Pons (tissue), 1 donor: Measurements from ENCODE around the gene C10orf95.
A peak's percentile ranks its signal among the peaks of the same experiment; 100 is the strongest.
"Not testable (repeated sequence)": the region's sequence is repeated elsewhere in the genome, so short reads cannot be mapped to it uniquely, and the experiment has no call there.

Experiments used
- DNase-seq: peaks from one replicate; pipeline ENCODE4 v3.0.0-alpha.2; 2016; ENCODE audit warnings: low spot score

Gene C10orf95

GRCh38 chr10:102451105-102451969 lies at the start of gene C10orf95:
Gene C10orf95 (minus strand): TSS chr10:102451543. CDS start chr10:102451093, 450 bp downstream.
- DNase-seq, result no peak

- not testable (repeated sequence) for DNase-seq
These were observed 49.3 kb upstream of the C10orf95 start for GRCh38 chr10:102500686-102501085.

- DNase-seq, result no peak
These were observed 48.0 kb upstream of the C10orf95 start for GRCh38 chr10:102499356-102499755.

GRCh38 chr10:102497545-102497944 lies 46.2 kb upstream of the C10orf95 start:
- no peak for DNase-seq

- no peak for DNase-seq
These were observed 42.4 kb upstream of the C10orf95 start for GRCh38 chr10:102493771-102494170.

DNA sequence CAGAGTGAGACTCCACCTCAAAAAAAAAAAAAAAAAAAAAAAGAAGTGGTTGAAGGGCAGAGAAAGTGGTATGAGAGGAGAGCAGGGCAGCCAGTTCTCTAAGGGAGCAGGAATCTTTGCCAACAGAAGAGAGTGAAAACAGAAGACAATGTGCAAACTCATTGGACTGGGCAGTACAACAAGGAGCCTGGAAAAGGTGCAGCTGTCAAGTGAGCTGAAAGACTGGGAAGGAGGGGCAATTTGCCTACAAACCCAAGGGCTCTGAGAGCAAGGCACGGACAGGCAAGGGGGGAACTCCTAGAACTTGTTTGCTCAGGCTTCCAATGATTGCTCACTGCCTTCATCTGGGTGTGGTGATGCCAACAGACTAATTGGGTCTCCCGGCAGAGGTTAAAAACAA lies 41.6 kb upstream of the C10orf95 start:
- peak; percentile 79 for DNase-seq

DNA sequence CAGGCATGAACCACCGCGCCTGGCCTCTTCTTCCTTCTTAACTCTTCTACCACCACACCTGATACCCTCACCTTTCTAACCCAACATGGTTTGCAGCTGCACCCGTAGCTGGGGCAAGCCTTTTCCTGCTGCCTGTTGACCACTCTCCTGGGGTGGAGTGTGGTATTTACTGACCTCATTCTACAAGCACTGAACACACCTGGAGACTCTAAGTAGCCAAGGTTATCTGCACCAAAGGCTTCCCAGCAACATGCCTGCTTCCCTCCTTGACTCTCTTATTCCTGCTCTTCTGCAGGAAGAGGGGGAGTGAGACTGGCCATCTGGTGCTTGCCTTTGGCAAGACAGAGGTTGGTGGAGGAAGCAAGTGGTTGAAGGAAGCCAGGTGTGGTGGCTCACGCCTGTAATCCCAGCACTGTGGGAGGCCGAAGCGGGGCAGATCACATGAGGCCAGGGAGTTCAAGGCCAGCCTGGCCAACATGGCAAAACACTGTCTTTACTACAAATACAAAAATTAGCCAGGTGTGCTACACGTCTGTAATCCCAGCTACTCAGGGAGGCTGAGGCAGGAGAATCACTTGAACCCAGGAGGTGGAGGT lies 41.1 kb upstream of the C10orf95 start:
- DNase-seq, result no peak

- no peak for DNase-seq
These were observed 39.8 kb upstream of the C10orf95 start for GRCh38 chr10:102491136-102491535.

DNA sequence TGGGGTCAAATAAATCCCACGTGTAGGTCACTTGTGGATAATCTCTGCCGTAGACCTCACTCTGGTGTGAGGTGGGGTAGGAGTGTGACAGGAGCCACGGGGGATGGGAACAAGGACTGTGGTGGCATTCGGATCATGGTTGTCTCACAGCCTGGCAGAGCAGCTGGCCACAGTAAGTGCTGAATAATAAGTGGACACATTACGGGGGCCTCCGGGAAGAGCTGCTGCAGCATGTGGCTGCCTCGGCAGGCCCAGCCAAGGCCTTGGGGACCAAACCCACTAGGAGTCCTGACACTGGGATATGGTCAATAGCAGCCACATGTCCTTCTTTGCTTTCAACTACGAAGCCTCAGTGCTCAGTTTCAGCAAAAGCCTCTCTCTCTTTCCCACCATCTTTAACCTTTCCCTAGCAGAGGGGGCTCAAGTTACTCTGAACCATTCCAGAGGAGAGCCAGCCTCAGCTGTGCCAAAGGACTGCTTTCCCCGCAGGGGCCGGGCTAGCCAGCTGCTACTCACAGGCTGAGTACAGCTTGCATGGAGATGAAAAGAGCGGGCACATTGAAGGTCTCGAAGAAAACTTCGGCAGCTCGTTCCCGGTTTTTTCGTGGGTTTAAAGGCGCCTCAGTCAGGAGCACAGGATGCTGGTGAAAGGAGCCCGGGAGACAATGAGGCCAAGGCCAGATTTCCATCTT lies 33.9 kb upstream of the C10orf95 start:
- no peak for DNase-seq

- no peak for DNase-seq
These were observed 32.7 kb upstream of the C10orf95 start for GRCh38 chr10:102484021-102484420.

GRCh38 chr10:102480396-102480795 lies 29.1 kb upstream of the C10orf95 start:
- DNase-seq, result no peak

- DNase-seq, result no peak
These were observed 28.3 kb upstream of the C10orf95 start for GRCh38 chr10:102479651-102480050.

DNA sequence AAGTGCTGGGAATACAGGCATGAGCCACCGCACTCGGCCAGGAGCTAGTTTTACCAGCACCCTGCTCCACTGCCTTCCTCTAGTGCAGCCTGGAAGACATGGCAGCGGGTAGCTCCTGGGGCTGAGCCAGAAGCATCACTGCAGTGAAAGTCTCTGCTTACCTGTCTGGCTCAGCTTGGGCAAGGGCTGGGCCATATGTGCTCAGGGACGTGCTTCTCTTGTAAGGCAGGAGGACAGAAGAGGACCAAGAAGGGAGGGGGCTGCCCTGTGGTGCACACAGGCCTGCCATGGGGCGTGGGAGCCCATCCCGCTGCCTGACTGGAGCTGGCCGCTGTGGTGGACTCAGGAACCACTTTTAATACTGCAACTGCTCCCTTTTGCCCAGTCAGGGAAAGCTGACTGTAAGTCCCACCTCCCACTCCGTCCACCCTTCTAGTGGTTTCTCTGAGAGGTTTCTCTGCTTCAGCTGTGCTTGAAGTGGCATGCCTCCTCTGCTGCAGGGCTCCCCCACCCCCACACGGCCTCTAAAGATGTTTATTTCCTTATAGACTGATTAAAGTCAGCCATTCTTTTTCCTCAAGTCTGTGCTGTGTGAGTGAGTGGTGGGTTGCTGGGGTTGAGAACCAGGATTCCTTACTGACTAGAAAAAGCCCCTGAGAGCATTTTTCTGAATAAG lies 25.3 kb upstream of the C10orf95 start:
- no peak for DNase-seq

- DNase-seq, result no peak
These were observed 24.2 kb upstream of the C10orf95 start for GRCh38 chr10:102475451-102476040.

GRCh38 chr10:102473445-102474331 lies 22.3 kb upstream of the C10orf95 start:
- no peak for DNase-seq

- no peak for DNase-seq
These were observed 19.5 kb upstream of the C10orf95 start for GRCh38 chr10:102470579-102471546.

GRCh38 chr10:102468683-102469082 lies 17.3 kb upstream of the C10orf95 start:
- no peak for DNase-seq

- DNase-seq, result no peak
These were observed 16.7 kb upstream of the C10orf95 start for GRCh38 chr10:102467971-102468438.

GRCh38 chr10:102467318-102467717 lies 16.0 kb upstream of the C10orf95 start:
- no peak for DNase-seq

DNA sequence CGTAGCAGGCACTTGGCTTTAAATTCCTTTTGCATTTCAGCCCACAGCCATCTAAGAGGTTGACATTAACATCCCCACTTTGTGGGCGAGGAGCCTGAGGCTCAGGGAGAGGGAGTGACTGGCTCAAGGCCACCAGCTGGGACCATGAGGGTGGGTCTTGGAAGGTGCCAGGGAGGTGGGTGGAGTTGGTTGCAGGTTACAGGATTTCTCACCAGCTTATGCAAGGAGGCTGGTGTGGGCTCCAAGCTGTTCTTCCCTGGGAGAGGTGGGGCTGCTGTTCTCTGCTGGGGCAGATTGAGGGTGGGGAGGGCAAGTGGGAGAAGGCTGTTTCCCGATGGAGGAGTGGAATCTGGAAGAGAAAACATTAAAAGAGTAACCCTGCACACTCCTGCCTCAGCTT lies 14.1 kb upstream of the C10orf95 start:
- DNase-seq, result no peak
